GM12878 (cell line): ENCODE measurements around the gene LOXL3. TPM values are rescaled to one million over a fixed set of nuclear protein-coding genes. Genes with fewer than 3 reads are reported as not detected.

Experiments used
- ATAC-seq: fragments of 200-7000 bp; cut with Tn5 transposase; 3 replicates; pipeline ENCODE4 v1.9.1; 2020; ENCODE audit warnings: mild to moderate bottlenecking, moderate library complexity
- BruUV-seq: library from RNA; stranded (reverse); fragments of 400-500 nt; replicated peaks from 2 replicates; lab custom pipeline; 2021; lab: Mats Ljungman, UMichigan
- CTCF ChIA-PET: fragments of 300-600 bp; sonication (Branson Sonifier 250); formaldehyde crosslinking; extraction: SDS; loops from one replicate; lab custom pipeline; 2021; ENCODE audit warnings: inconsistent platforms; lab: Yijun Ruan, JAX
- POLR2A ChIA-PET: fragments of 350-600 bp; formaldehyde crosslinking; extraction: SDS; loops from one replicate; lab custom pipeline; 2021; ENCODE audit warnings: inconsistent platforms; lab: Charles Lee
- RAD21 ChIA-PET: fragments of 300-600 bp; sonication (Branson Sonifier 250); formaldehyde crosslinking; loops from one replicate; lab custom pipeline; 2023; ENCODE audit warnings: antibody characterized with exemption; ENCODE audit not compliant: unreplicated experiment; lab: Charles Lee
- SMC1A ChIA-PET: fragments of 300-600 bp; sonication (Branson Sonifier 250); formaldehyde crosslinking; loops from one replicate; lab custom pipeline; 2023; ENCODE audit not compliant: unreplicated experiment, uncharacterized antibody; lab: Charles Lee
- DNase-seq: peaks from one replicate; pipeline ENCODE4 v3.0.0-alpha.2; 2011; ENCODE audit warnings: low read depth, low spot score
- FAIRE-seq: peaks from 3 replicates; lab custom pipeline; 2011; peaks lifted over from hg19 to GRCh38; lab: Jason Lieb, UNC
- H2AFZ ChIP-seq: 2 replicates; pipeline ENCODE4 v1.6.0; 2011; ENCODE audit warnings: low read depth, low read length, control low read depth; ENCODE audit not compliant: control insufficient read depth
- H3K27ac ChIP-seq: 2 replicates; pipeline ENCODE4 v1.5.1; 2011; ENCODE audit warnings: control low read depth; ENCODE audit not compliant: control insufficient read depth, insufficient read depth
- H3K27me3 ChIP-seq, 2 experiments: replicated peaks in 1 of 2; 2 replicates each; pipeline versions ENCODE4 v1.6.0 to v1.6.1; 2011; ENCODE audit warnings: low read length in 1 of 2; ENCODE audit not compliant: control insufficient read depth in 2 of 2, insufficient read depth in 2 of 2
- H3K36me3 ChIP-seq, 2 experiments: 2 replicates each; pipeline ENCODE4 v1.5.1; 2011; ENCODE audit warnings: low read length in 1 of 2; ENCODE audit not compliant: control insufficient read depth in 2 of 2, insufficient read depth in 2 of 2
- H3K4me1 ChIP-seq: 2 replicates; pipeline ENCODE4 v1.6.1; 2011; ENCODE audit warnings: mild to moderate bottlenecking, low read length, moderate library complexity, mixed read lengths; ENCODE audit not compliant: control insufficient read depth, insufficient read depth
- H3K4me2 ChIP-seq: 2 replicates; pipeline ENCODE4 v1.6.0; 2011; ENCODE audit warnings: control low read depth; ENCODE audit not compliant: control insufficient read depth, insufficient read depth
- H3K4me3 ChIP-seq: fragments of 200-600 bp; sonication (generic); 2 replicates; pipeline ENCODE4 v1.5.1; 2016
- H3K79me2 ChIP-seq: 2 replicates; pipeline ENCODE4 v1.6.0; 2011; ENCODE audit warnings: low read length; ENCODE audit not compliant: control insufficient read depth, insufficient read depth
- H3K9ac ChIP-seq: 2 replicates; pipeline ENCODE4 v1.8.0; 2011; ENCODE audit warnings: low read length, control low read depth, mixed read lengths; ENCODE audit not compliant: control insufficient read depth, insufficient read depth
- H3K9me3 ChIP-seq: replicated peaks from 3 replicates; pipeline ENCODE4 v1.5.1; 2011; ENCODE audit warnings: mild to moderate bottlenecking, low read length; ENCODE audit not compliant: control insufficient read depth, insufficient read depth
- H4K20me1 ChIP-seq: 2 replicates; pipeline ENCODE4 v1.6.0; 2011; ENCODE audit not compliant: control insufficient read depth, insufficient read depth
- ASH2L ChIP-seq: fragments of 300-600, 200-600 bp; sonication (generic); IDR thresholded peaks from 2 replicates; pipeline ENCODE4 v1.6.1; 2017; ENCODE audit warnings: low read depth, mild to moderate bottlenecking, borderline replicate concordance
- CHD1 ChIP-seq: IDR thresholded peaks from 2 replicates; pipeline ENCODE4 v1.6.1; 2012; ENCODE audit warnings: low read depth, low read length, improper control_type of control experiment
- GABPA ChIP-seq: IDR thresholded peaks from 2 replicates; pipeline ENCODE4 v1.6.1; 2014; ENCODE audit warnings: antibody characterized with exemption, low read depth, mild to moderate bottlenecking, inconsistent platforms
- GATAD2B ChIP-seq: fragments of 450-650 bp; conservative IDR thresholded peaks from 2 replicates; pipeline ENCODE4 v1.6.1; 2017; ENCODE audit warnings: low read depth, mild to moderate bottlenecking, moderate library complexity
- IKZF1 ChIP-seq: fragments of 450-650 bp; conservative IDR thresholded peaks from 2 replicates; pipeline ENCODE4 v1.6.1; 2017; ENCODE audit warnings: antibody characterized with exemption, mild to moderate bottlenecking
- JUNB ChIP-seq: IDR thresholded peaks from 2 replicates; pipeline ENCODE4 v1.6.1; 2016; ENCODE audit warnings: antibody characterized with exemption, mild to moderate bottlenecking
- MYB ChIP-seq: fragments of 150-350 bp; IDR thresholded peaks from 2 replicates; pipeline ENCODE4 v1.6.1; 2014; ENCODE audit warnings: mild to moderate bottlenecking, low read depth, low read length, borderline replicate concordance
- NR2C1 ChIP-seq: fragments of 450-650 bp; IDR thresholded peaks from 2 replicates; pipeline ENCODE4 v1.6.1; 2017; ENCODE audit warnings: antibody characterized with exemption, mild to moderate bottlenecking, moderate library complexity
- RELA ChIP-seq: fragments of 450-650 bp; IDR thresholded peaks from 2 replicates; pipeline ENCODE4 v1.8.0; 2014; ENCODE audit warnings: borderline replicate concordance; ENCODE audit not compliant: partially characterized antibody
- SIN3A ChIP-seq: IDR thresholded peaks from 2 replicates; pipeline ENCODE4 v1.6.1; 2012; ENCODE audit warnings: low read depth, low read length, improper control_type of control experiment
- SMC3 ChIP-seq: IDR thresholded peaks from 2 replicates; pipeline ENCODE4 v1.6.1; 2011; ENCODE audit warnings: low read length, improper control_type of control experiment, borderline replicate concordance
- STAT1 ChIP-seq: fragments of 450-650 bp; conservative IDR thresholded peaks from 2 replicates; pipeline ENCODE4 v1.6.1; 2014; ENCODE audit warnings: antibody characterized with exemption, mild to moderate bottlenecking
- WGBS: methylation state at CpG from one replicate; pipeline ENCODE4 v1.1.6; 2016; ENCODE audit warnings: low lambda C conversion rate; ENCODE audit not compliant: insufficient replicate concordance, insufficient coverage; ENCODE audit errors: missing lambda C conversion rate; 5-methylcytosine and 5-hydroxymethylcytosine counted together
- in situ Hi-C: fragments of 300-500 bp; cut with MboI; formaldehyde crosslinking; loops from 9 replicates; pipeline ENCODE4 v1.14.3; 2018; ENCODE audit warnings: mixed read lengths
- intact Hi-C: fragments of 100-400 bp; cut with micrococcal nuclease; formaldehyde crosslinking; loops from one replicate; pipeline ENCODE4 v1.14.2; 2022; ENCODE audit not compliant: unreplicated experiment
- polyA plus RNA-seq, 11 experiments: library from polyadenylated mRNA; depleted of rRNA in 4 of 11; unstranded in 6 of 11; stranded (reverse) in 5 of 11; fragments of >200 nt; fragmentation: Nextera tagmentation in 4 of 11; fragmentation: Illumina TruSeq in 1 of 11; extraction: Ambion mirVana in 4 of 11; extraction: Trizol in 1 of 11; gene quantifications; 1 replicate in 1 of 11; 2 replicates in 10 of 11; pipeline versions ENCODE4 v1.2.1 to v1.2.3, GENCODE V29; 2011 to 2016; ENCODE audit warnings: inconsistent platforms in 2 of 11, missing spikeins in 2 of 11, low read depth in 1 of 11
- total RNA-seq, 4 experiments: library from RNA; depleted of rRNA in 3 of 4; stranded (reverse); fragments of >200 nt in 3 of 4; fragmentation: Illumina TruSeq in 1 of 4; extraction: Trizol in 1 of 4; gene quantifications; 2 replicates each; pipeline versions ENCODE4 v1.2.1 to v1.2.3, GENCODE V29; 2013 to 2021
- TF ChIP-seq, protein P1 (sequence below): fragments of 450-650 bp; IDR thresholded peaks from 2 replicates; pipeline ENCODE4 v1.6.1; 2016; ENCODE audit warnings: mild to moderate bottlenecking
- TF ChIP-seq, protein P2 (sequence below): fragments of 450-650 bp; IDR thresholded peaks from 2 replicates; pipeline ENCODE4 v1.6.1; 2016; ENCODE audit warnings: mild to moderate bottlenecking
- TF ChIP-seq, protein P3 (sequence below): fragments of 450-650 bp; IDR thresholded peaks from 2 replicates; pipeline ENCODE4 v1.6.1; 2017; ENCODE audit warnings: antibody characterized with exemption, mild to moderate bottlenecking, moderate library complexity

Gene LOXL3
- total and polyA plus RNA-seq, 10 of the 15 experiments (the other 5 are each of a cell fraction or from before 2014, with no cell fraction given), result 6.2 to 40.9 (median 23.3) TPM

DNA sequence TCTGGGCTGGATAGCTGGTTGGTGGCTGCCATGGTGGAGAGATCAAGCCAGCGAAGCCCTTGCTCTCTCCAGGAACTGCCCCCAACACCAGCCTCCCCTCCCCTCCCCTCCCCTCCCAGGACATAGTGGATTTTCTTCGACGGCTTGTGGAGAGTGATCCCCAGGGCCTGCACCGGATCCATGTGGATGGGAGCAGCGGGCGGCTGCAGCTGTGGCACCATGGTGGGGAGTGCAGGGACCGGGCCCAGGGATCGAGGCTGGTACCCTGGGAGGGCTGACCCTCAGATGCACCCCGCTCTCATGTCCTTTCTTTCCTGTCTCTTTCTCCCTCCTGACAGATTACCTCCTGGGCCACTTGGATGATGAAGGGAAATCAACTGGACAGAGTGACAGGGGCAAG is 63.8 kb downstream of the LOXL3 start:
- Histone ChIP-seq H3K27ac (no peak overlapping the region), H3K4me3 (no peak overlapping the region), H4K20me1 (no peaks in the 10 kb centered on the region), H3K27me3 (no peaks in the 10 kb centered on the region), H2AFZ (no peak overlapping the region), H3K9ac (no peak overlapping the region), H3K4me1 (no peaks in the 10 kb centered on the region), H3K9me3 (no peaks in the 10 kb centered on the region), H3K4me2 (no peak overlapping the region), H3K79me2 (no peaks in the 10 kb centered on the region), H3K36me3 (peaks cover 12 to 13% of the 10 kb centered on the region in 2 experiments)
- in situ Hi-C loops, result loop anchor here (10.0 kb wide), 1 partner anchor 95 kb away; no protein-coding TSS in a partner anchor
- ATAC-seq (no peak), DNase-seq (no peak), FAIRE-seq (no peak)
- 96% methylated on average over 8 of the region's 9 CpGs for WGBS
- BruUV-seq, result no TSS peak
- ChIA-PET CTCF (interaction anchor here (0.9 to 19.4 kb wide), 2 partner anchors 42 to 98 kb away, joined by 5 to 280 read pairs; no protein-coding TSS in a partner anchor), RAD21 (no interaction called here), SMC1A (interaction anchor here (1.0 to 1.9 kb wide), 3 partner anchors 13 to 97 kb away, joined by 4 to 5 read pairs (median 4); partner anchors contain the start of genes AUP1 and HTRA2), POLR2A (interaction anchor here (1.0 kb wide), 1 partner anchor 21 kb away, joined by 3 read pairs; no protein-coding TSS in a partner anchor)
- intact Hi-C loops, result no loop called here
- TF ChIP-seq SMC3 (no peak), SIN3A (no peak), MYB (no peak), GATAD2B (no peak), IKZF1 (no peak), NR2C1 (no peak), CHD1 (no peak), ASH2L (no peak), RELA (no peak), STAT1 (no peak), GABPA (no peak), JUNB (no peak)
- TF ChIP-seq, protein P1, sequence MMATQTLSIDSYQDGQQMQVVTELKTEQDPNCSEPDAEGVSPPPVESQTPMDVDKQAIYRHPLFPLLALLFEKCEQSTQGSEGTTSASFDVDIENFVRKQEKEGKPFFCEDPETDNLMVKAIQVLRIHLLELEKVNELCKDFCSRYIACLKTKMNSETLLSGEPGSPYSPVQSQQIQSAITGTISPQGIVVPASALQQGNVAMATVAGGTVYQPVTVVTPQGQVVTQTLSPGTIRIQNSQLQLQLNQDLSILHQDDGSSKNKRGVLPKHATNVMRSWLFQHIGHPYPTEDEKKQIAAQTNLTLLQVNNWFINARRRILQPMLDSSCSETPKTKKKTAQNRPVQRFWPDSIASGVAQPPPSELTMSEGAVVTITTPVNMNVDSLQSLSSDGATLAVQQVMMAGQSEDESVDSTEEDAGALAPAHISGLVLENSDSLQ, result no peak
- TF ChIP-seq, protein P2, sequence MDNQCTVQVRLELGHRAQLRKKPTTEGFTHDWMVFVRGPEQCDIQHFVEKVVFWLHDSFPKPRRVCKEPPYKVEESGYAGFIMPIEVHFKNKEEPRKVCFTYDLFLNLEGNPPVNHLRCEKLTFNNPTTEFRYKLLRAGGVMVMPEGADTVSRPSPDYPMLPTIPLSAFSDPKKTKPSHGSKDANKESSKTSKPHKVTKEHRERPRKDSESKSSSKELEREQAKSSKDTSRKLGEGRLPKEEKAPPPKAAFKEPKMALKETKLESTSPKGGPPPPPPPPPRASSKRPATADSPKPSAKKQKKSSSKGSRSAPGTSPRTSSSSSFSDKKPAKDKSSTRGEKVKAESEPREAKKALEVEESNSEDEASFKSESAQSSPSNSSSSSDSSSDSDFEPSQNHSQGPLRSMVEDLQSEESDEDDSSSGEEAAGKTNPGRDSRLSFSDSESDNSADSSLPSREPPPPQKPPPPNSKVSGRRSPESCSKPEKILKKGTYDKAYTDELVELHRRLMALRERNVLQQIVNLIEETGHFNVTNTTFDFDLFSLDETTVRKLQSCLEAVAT, result no peak
- TF ChIP-seq, protein P3, sequence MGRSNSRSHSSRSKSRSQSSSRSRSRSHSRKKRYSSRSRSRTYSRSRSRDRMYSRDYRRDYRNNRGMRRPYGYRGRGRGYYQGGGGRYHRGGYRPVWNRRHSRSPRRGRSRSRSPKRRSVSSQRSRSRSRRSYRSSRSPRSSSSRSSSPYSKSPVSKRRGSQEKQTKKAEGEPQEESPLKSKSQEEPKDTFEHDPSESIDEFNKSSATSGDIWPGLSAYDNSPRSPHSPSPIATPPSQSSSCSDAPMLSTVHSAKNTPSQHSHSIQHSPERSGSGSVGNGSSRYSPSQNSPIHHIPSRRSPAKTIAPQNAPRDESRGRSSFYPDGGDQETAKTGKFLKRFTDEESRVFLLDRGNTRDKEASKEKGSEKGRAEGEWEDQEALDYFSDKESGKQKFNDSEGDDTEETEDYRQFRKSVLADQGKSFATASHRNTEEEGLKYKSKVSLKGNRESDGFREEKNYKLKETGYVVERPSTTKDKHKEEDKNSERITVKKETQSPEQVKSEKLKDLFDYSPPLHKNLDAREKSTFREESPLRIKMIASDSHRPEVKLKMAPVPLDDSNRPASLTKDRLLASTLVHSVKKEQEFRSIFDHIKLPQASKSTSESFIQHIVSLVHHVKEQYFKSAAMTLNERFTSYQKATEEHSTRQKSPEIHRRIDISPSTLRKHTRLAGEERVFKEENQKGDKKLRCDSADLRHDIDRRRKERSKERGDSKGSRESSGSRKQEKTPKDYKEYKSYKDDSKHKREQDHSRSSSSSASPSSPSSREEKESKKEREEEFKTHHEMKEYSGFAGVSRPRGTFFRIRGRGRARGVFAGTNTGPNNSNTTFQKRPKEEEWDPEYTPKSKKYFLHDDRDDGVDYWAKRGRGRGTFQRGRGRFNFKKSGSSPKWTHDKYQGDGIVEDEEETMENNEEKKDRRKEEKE, result no peak
